K562 (cell line): ENCODE measurements around the gene RERE. TPM values are rescaled to one million over a fixed set of nuclear protein-coding genes. Genes with fewer than 3 reads are reported as not detected.

Experiments used
- CBFA2T3 ChIP-seq: fragments of 450-650 bp; IDR thresholded peaks from 2 replicates; pipeline ENCODE4 v1.6.1; 2017
- DPF2 ChIP-seq: fragments of 450-650 bp; IDR thresholded peaks from 2 replicates; pipeline ENCODE4 v1.6.1; 2016
- ETV1 ChIP-seq: fragments of 450-650 bp; conservative IDR thresholded peaks from 2 replicates; pipeline ENCODE4 v1.6.1; 2016; ENCODE audit warnings: missing genetic modification characterization, control low read depth, low read depth, missing compliant biosample characterization
- KLF6 ChIP-seq: fragments of 250-450 bp; sonication (Bioruptor Pico); IDR thresholded peaks from 2 replicates; pipeline ENCODE4 v1.4.0; 2020; ENCODE audit warnings: mild to moderate bottlenecking, moderate library complexity, borderline replicate concordance
- TEAD2 ChIP-seq: fragments of 450-650 bp; IDR thresholded peaks from 2 replicates; pipeline ENCODE4 v1.6.1; 2016; ENCODE audit warnings: missing genetic modification characterization, control low read depth, missing compliant biosample characterization
- polyA plus RNA-seq, 8 experiments: library from polyadenylated mRNA; depleted of rRNA in 4 of 8; stranded (reverse) in 5 of 8; unstranded in 3 of 8; fragments of >200 nt; fragmentation: Nextera tagmentation in 2 of 8; fragmentation: Illumina TruSeq in 1 of 8; extraction: Ambion mirVana in 2 of 8; extraction: Trizol in 1 of 8; gene quantifications; 2 replicates each; pipeline versions ENCODE4 v1.2.1 to v1.2.3, GENCODE V29; 2011 to 2014; ENCODE audit warnings: inconsistent platforms in 1 of 8, missing spikeins in 1 of 8
- total RNA-seq, 7 experiments: library from RNA; depleted of rRNA in 6 of 7; stranded (reverse); fragments of >200 nt in 6 of 7; fragmentation: Illumina TruSeq in 2 of 7; extraction: Trizol in 2 of 7; gene quantifications; 2 replicates each; pipeline versions ENCODE4 v1.2.1 to v1.2.3, GENCODE V29; 2011 to 2021; ENCODE audit warnings: low replicate concordance in 1 of 7
- TF ChIP-seq, protein P1 (sequence below), 3 experiments: fragments of 200-800 bp in 1 of 3; sonication (Bioruptor generic) in 1 of 3; sonication (generic) in 1 of 3; formaldehyde crosslinking in 1 of 3; IDR thresholded peaks; 2 replicates each; pipeline versions ENCODE4 v1.6.1 to v1.8.0; 2016 to 2022; ENCODE audit warnings: mild to moderate bottlenecking in 2 of 3, missing compliant biosample characterization in 2 of 3, missing genetic modification characterization in 2 of 3, missing genetic modification reagents in 1 of 3
- TF ChIP-seq, protein P2 (sequence below), 3 experiments: IDR thresholded peaks in 2 of 3; conservative IDR thresholded peaks in 1 of 3; 2 replicates each; pipeline ENCODE4 v1.5.1; 2011 to 2012; ENCODE audit warnings: low read length in 3 of 3, mild to moderate bottlenecking in 3 of 3, control low read depth in 2 of 3, improper control_type of control experiment in 1 of 3, inconsistent platforms in 1 of 3, low read depth in 1 of 3, mixed read lengths in 1 of 3, moderate library complexity in 1 of 3; ENCODE audit not compliant: insufficient read depth in 2 of 3
- TF ChIP-seq, protein P3 (sequence below), 2 experiments: IDR thresholded peaks; 2 replicates each; pipeline ENCODE4 v1.6.1; 2012; ENCODE audit warnings: improper control_type of control experiment in 2 of 2, low read depth in 2 of 2, low read length in 2 of 2, borderline replicate concordance in 1 of 2
- TF ChIP-seq, protein P4 (sequence below): fragments of 250-450 bp; sonication (Bioruptor Pico); IDR thresholded peaks from 2 replicates; pipeline ENCODE4 v1.5.0; 2022; ENCODE audit warnings: mild to moderate bottlenecking
- TF ChIP-seq, protein P5 (sequence below), 2 experiments: IDR thresholded peaks in 1 of 2; conservative IDR thresholded peaks in 1 of 2; 2 replicates each; pipeline ENCODE4 v1.6.1; 2016; ENCODE audit warnings: low read depth in 2 of 2, mild to moderate bottlenecking in 1 of 2, missing compliant biosample characterization in 1 of 2, missing genetic modification characterization in 1 of 2, moderate library complexity in 1 of 2
- TF ChIP-seq, protein P6 (sequence below), 2 experiments: fragments of 450-650 bp; conservative IDR thresholded peaks; 2 replicates each; pipeline ENCODE4 v1.6.1; 2017; ENCODE audit warnings: mild to moderate bottlenecking in 2 of 2, moderate library complexity in 2 of 2
- TF ChIP-seq, protein P7 (sequence below): sonication (generic); formaldehyde crosslinking; IDR thresholded peaks from 2 replicates; pipeline ENCODE4 v1.8.0; 2022; ENCODE audit warnings: missing genetic modification reagents, mild to moderate bottlenecking, moderate library complexity, borderline replicate concordance

The RERE gene
- total and polyA plus RNA-seq, 9 of the 15 experiments (the other 6 are each of a cell fraction or from before 2014, with no cell fraction given) = 3.0 to 51.5 (median 13.4) TPM

DNA sequence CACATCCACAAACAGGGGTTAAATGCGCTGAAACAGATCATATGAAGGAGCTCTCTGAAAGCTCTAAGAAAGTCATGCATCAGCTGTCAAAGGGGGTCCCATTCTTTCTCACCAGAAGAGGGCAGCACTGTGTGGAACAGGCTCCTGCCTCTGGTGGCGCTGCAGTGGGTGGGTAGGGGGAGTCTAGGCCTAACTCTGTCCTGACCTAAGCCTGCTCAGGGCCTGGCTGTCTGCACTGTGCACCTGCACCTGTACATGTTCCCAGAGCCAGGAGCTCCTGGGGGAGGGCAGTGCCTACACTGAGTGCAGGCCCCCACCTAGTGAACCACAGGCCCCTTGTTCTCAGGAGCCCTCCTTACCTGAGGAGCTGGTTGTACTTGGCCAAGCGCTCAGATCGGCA, 45.1 kb upstream of the RERE start (continued):
- no peak for TF ChIP-seq ETV1 (tag)
- TF ChIP-seq, protein P1, sequence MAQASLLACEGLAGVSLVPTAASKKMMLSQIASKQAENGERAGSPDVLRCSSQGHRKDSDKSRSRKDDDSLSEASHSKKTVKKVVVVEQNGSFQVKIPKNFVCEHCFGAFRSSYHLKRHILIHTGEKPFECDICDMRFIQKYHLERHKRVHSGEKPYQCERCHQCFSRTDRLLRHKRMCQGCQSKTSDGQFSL (CRISPR knock-in tag; IDR thresholded peaks at IDR 0.05) = peak; percentile 38; the same call in 1 of the 2 replicates
- TF ChIP-seq, protein P1 (tag; IDR thresholded peaks at IDR 0.05) = no peak
- TF ChIP-seq, protein P2, sequence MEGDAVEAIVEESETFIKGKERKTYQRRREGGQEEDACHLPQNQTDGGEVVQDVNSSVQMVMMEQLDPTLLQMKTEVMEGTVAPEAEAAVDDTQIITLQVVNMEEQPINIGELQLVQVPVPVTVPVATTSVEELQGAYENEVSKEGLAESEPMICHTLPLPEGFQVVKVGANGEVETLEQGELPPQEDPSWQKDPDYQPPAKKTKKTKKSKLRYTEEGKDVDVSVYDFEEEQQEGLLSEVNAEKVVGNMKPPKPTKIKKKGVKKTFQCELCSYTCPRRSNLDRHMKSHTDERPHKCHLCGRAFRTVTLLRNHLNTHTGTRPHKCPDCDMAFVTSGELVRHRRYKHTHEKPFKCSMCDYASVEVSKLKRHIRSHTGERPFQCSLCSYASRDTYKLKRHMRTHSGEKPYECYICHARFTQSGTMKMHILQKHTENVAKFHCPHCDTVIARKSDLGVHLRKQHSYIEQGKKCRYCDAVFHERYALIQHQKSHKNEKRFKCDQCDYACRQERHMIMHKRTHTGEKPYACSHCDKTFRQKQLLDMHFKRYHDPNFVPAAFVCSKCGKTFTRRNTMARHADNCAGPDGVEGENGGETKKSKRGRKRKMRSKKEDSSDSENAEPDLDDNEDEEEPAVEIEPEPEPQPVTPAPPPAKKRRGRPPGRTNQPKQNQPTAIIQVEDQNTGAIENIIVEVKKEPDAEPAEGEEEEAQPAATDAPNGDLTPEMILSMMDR (IDR thresholded peaks at IDR 0.05 in 2 of 3, conservative IDR thresholded peaks at IDR 0.05 in 1 of 3; ENCODE audit: insufficient read depth in 2 of 3, low read depth in 1 of 3, low read length in 3 of 3) = peak; percentile 85 to 98 (median 86)
- TF ChIP-seq, protein P3, sequence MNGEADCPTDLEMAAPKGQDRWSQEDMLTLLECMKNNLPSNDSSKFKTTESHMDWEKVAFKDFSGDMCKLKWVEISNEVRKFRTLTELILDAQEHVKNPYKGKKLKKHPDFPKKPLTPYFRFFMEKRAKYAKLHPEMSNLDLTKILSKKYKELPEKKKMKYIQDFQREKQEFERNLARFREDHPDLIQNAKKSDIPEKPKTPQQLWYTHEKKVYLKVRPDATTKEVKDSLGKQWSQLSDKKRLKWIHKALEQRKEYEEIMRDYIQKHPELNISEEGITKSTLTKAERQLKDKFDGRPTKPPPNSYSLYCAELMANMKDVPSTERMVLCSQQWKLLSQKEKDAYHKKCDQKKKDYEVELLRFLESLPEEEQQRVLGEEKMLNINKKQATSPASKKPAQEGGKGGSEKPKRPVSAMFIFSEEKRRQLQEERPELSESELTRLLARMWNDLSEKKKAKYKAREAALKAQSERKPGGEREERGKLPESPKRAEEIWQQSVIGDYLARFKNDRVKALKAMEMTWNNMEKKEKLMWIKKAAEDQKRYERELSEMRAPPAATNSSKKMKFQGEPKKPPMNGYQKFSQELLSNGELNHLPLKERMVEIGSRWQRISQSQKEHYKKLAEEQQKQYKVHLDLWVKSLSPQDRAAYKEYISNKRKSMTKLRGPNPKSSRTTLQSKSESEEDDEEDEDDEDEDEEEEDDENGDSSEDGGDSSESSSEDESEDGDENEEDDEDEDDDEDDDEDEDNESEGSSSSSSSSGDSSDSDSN (IDR thresholded peaks at IDR 0.05; ENCODE audit: borderline replicate concordance in 1 of 2, low read depth in 2 of 2, low read length in 2 of 2) = no peak
- no peak for TF ChIP-seq DPF2
- TF ChIP-seq, protein P4, sequence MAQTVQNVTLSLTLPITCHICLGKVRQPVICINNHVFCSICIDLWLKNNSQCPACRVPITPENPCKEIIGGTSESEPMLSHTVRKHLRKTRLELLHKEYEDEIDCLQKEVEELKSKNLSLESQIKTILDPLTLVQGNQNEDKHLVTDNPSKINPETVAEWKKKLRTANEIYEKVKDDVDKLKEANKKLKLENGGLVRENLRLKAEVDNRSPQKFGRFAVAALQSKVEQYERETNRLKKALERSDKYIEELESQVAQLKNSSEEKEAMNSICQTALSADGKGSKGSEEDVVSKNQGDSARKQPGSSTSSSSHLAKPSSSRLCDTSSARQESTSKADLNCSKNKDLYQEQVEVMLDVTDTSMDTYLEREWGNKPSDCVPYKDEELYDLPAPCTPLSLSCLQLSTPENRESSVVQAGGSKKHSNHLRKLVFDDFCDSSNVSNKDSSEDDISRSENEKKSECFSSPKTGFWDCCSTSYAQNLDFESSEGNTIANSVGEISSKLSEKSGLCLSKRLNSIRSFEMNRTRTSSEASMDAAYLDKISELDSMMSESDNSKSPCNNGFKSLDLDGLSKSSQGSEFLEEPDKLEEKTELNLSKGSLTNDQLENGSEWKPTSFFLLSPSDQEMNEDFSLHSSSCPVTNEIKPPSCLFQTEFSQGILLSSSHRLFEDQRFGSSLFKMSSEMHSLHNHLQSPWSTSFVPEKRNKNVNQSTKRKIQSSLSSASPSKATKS (CRISPR knock-in tag) = no peak
- TF ChIP-seq KLF6 (CRISPR knock-in tag) = no peak
- TF ChIP-seq, protein P5, sequence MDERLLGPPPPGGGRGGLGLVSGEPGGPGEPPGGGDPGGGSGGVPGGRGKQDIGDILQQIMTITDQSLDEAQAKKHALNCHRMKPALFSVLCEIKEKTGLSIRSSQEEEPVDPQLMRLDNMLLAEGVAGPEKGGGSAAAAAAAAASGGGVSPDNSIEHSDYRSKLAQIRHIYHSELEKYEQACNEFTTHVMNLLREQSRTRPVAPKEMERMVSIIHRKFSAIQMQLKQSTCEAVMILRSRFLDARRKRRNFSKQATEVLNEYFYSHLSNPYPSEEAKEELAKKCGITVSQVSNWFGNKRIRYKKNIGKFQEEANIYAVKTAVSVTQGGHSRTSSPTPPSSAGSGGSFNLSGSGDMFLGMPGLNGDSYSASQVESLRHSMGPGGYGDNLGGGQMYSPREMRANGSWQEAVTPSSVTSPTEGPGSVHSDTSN (CRISPR knock-in tag; IDR thresholded peaks at IDR 0.05; ENCODE audit: low read depth) = no peak
- TF ChIP-seq, protein P5 (tag; conservative IDR thresholded peaks at IDR 0.05; ENCODE audit: low read depth) = 0 out of 2 replicates have a peak, but pooled peaks have one; percentile 28
- TF ChIP-seq, protein P6, sequence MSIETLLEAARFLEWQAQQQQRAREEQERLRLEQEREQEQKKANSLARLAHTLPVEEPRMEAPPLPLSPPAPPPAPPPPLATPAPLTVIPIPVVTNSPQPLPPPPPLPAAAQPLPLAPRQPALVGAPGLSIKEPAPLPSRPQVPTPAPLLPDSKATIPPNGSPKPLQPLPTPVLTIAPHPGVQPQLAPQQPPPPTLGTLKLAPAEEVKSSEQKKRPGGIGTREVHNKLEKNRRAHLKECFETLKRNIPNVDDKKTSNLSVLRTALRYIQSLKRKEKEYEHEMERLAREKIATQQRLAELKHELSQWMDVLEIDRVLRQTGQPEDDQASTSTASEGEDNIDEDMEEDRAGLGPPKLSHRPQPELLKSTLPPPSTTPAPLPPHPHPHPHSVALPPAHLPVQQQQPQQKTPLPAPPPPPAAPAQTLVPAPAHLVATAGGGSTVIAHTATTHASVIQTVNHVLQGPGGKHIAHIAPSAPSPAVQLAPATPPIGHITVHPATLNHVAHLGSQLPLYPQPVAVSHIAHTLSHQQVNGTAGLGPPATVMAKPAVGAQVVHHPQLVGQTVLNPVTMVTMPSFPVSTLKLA (conservative IDR thresholded peaks at IDR 0.05) = no peak
- no peak for TF ChIP-seq TEAD2 (tag)
- no peak for TF ChIP-seq CBFA2T3
- TF ChIP-seq, protein P7, sequence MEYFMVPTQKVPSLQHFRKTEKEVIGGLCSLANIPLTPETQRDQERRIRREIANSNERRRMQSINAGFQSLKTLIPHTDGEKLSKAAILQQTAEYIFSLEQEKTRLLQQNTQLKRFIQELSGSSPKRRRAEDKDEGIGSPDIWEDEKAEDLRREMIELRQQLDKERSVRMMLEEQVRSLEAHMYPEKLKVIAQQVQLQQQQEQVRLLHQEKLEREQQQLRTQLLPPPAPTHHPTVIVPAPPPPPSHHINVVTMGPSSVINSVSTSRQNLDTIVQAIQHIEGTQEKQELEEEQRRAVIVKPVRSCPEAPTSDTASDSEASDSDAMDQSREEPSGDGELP (CRISPR knock-in tag) = peak; percentile 79
